IMR-90 (cell line): ENCODE data around the gene TUFM. TPM values are rescaled to one million over a fixed set of nuclear protein-coding genes. Genes with fewer than 3 reads are reported as not detected.
A peak's percentile ranks its signal among the peaks of the same experiment; 100 is the strongest.

ENCODE experiments used
- ATAC-seq: fragments of 200-7000 bp; cut with Tn5 transposase; 2 replicates; pipeline ENCODE4 v1.9.1; 2020; ENCODE audit warnings: low read depth, mild to moderate bottlenecking, moderate library complexity
- BruUV-seq: library from RNA; stranded (reverse); fragments of 400-500 nt; replicated peaks from 2 replicates; lab custom pipeline; 2021; lab: Mats Ljungman, UMichigan
- CTCF ChIA-PET: fragments of 300-600 bp; formaldehyde crosslinking; extraction: SDS; loops from one replicate; lab custom pipeline; 2021; ENCODE audit warnings: antibody characterized with exemption; lab: Yijun Ruan, JAX
- POLR2A ChIA-PET: fragments of 300-600 bp; sonication (Branson Sonifier 250); formaldehyde crosslinking; loops from one replicate; lab custom pipeline; 2022; ENCODE audit warnings: antibody characterized with exemption; ENCODE audit not compliant: unreplicated experiment; lab: Charles Lee
- DNase-seq: peaks from one replicate; pipeline ENCODE4 v3.0.0; 2013
- H2AFZ ChIP-seq: replicated peaks from 2 replicates; pipeline ENCODE3; 2013; ENCODE audit warnings: low read length, mild to moderate bottlenecking; ENCODE audit not compliant: poor library complexity
- H2AK5ac ChIP-seq: 2 replicates; pipeline ENCODE4 v1.6.1; 2013; ENCODE audit warnings: low read depth, low read length, inconsistent platforms
- H2AK9ac ChIP-seq: replicated peaks from 2 replicates; pipeline ENCODE3; 2013; ENCODE audit warnings: mild to moderate bottlenecking, low read depth, low read length, moderate library complexity; ENCODE audit not compliant: poor library complexity
- H2BK120ac ChIP-seq: 2 replicates; pipeline ENCODE4 v1.6.1; 2013; ENCODE audit warnings: low read depth, low read length, inconsistent platforms
- H2BK15ac ChIP-seq: 3 replicates; pipeline ENCODE4 v1.6.1; 2013; ENCODE audit warnings: low read depth, low read length, inconsistent platforms
- H2BK20ac ChIP-seq: 2 replicates; pipeline ENCODE4 v1.6.1; 2013; ENCODE audit warnings: low read depth, mild to moderate bottlenecking, inconsistent platforms, low read length, moderate library complexity
- H2BK5ac ChIP-seq: 2 replicates; pipeline ENCODE4 v1.6.1; 2013; ENCODE audit warnings: mild to moderate bottlenecking, low read depth, low read length, inconsistent platforms; ENCODE audit not compliant: poor library complexity, severe bottlenecking
- H3K14ac ChIP-seq: replicated peaks from 2 replicates; pipeline ENCODE4 v1.6.1; 2013; ENCODE audit warnings: low read depth, low read length, inconsistent platforms
- H3K18ac ChIP-seq: 2 replicates; pipeline ENCODE4 v1.6.1; 2013; ENCODE audit warnings: low read depth, low read length, control low read depth
- H3K23ac ChIP-seq: 2 replicates; pipeline ENCODE4 v1.6.1; 2013; ENCODE audit warnings: low read depth, low read length, inconsistent platforms
- H3K27ac ChIP-seq: 2 replicates; pipeline ENCODE4 v1.5.1; 2013; ENCODE audit warnings: mild to moderate bottlenecking, control low read depth, low read length; ENCODE audit not compliant: insufficient read depth
- H3K27me3 ChIP-seq: 2 replicates; pipeline ENCODE4 v1.6.1; 2013; ENCODE audit warnings: low read length; ENCODE audit not compliant: control insufficient read depth, insufficient read depth
- H3K36me3 ChIP-seq: 2 replicates; pipeline ENCODE4 v1.6.1; 2013; ENCODE audit warnings: low read length, mixed read lengths; ENCODE audit not compliant: control insufficient read depth, insufficient read depth
- H3K4ac ChIP-seq: 2 replicates; pipeline ENCODE4 v1.6.1; 2013; ENCODE audit warnings: low read depth, low read length, inconsistent platforms
- H3K4me1 ChIP-seq: 2 replicates; pipeline ENCODE4 v1.6.1; 2013; ENCODE audit warnings: low read length, mixed read lengths; ENCODE audit not compliant: control insufficient read depth, insufficient read depth
- H3K4me2 ChIP-seq: 2 replicates; pipeline ENCODE4 v1.6.1; 2013; ENCODE audit warnings: low read depth, mild to moderate bottlenecking, control low read depth, low read length, moderate library complexity
- H3K4me3 ChIP-seq: 2 replicates; pipeline ENCODE4 v1.5.1; 2013; ENCODE audit warnings: low read depth, mild to moderate bottlenecking, control low read depth, low read length, moderate library complexity; ENCODE audit not compliant: insufficient read depth
- H3K56ac ChIP-seq: 2 replicates; pipeline ENCODE4 v1.6.1; 2013; ENCODE audit warnings: low read length, inconsistent platforms; ENCODE audit not compliant: insufficient read depth; ENCODE audit errors: extremely low read depth
- H3K79me1 ChIP-seq, 2 experiments: 2 replicates each; pipeline ENCODE4 v1.6.1; 2013; ENCODE audit warnings: low read length in 2 of 2, inconsistent platforms in 1 of 2, low read depth in 1 of 2
- H3K9ac ChIP-seq: 2 replicates; pipeline ENCODE4 v1.6.1; 2013; ENCODE audit warnings: low read depth, low read length, control low read depth
- H3K9me1 ChIP-seq: 2 replicates; pipeline ENCODE4 v1.6.1; 2013; ENCODE audit warnings: low read length, inconsistent platforms; ENCODE audit not compliant: insufficient read depth
- H3K9me3 ChIP-seq: 2 replicates; pipeline ENCODE4 v1.6.1; 2013; ENCODE audit warnings: low read length; ENCODE audit not compliant: control insufficient read depth, insufficient read depth
- H4K20me1 ChIP-seq: 2 replicates; pipeline ENCODE4 v1.6.1; 2013; ENCODE audit warnings: low read length, inconsistent platforms; ENCODE audit not compliant: insufficient read depth
- H4K5ac ChIP-seq: 2 replicates; pipeline ENCODE4 v1.6.1; 2013; ENCODE audit warnings: mild to moderate bottlenecking, low read depth, low read length, control low read depth
- H4K8ac ChIP-seq, 2 experiments: 2 replicates each; pipeline ENCODE4 v1.6.1; 2013; ENCODE audit warnings: low read depth in 2 of 2, low read length in 2 of 2, control low read depth in 1 of 2, inconsistent platforms in 1 of 2
- H4K91ac ChIP-seq: 2 replicates; pipeline ENCODE4 v1.6.1; 2013; ENCODE audit warnings: low read depth, low read length, inconsistent platforms; ENCODE audit not compliant: insufficient read depth
- BHLHE40 ChIP-seq: fragments of 150-350 bp; IDR thresholded peaks from 2 replicates; pipeline ENCODE4 v1.6.1; 2016; ENCODE audit warnings: mild to moderate bottlenecking, low read depth, low read length
- CEBPB ChIP-seq: IDR thresholded peaks from 2 replicates; pipeline ENCODE4 v1.6.1; 2012; ENCODE audit warnings: low read depth, low read length, improper control_type of control experiment
- CHD1 ChIP-seq: IDR thresholded peaks from 2 replicates; pipeline ENCODE4 v1.6.1; 2012; ENCODE audit warnings: low read depth, low read length, improper control_type of control experiment
- FOS ChIP-seq: fragments of 150-350 bp; IDR thresholded peaks from 2 replicates; pipeline ENCODE4 v1.6.1; 2016; ENCODE audit warnings: low read depth, low read length
- MAFK ChIP-seq: IDR thresholded peaks from 2 replicates; pipeline ENCODE4 v1.6.1; 2012; ENCODE audit warnings: low read depth, low read length, improper control_type of control experiment
- MAZ ChIP-seq: IDR thresholded peaks from 2 replicates; pipeline ENCODE4 v1.6.1; 2012; ENCODE audit warnings: low read depth, mild to moderate bottlenecking, low read length, improper control_type of control experiment, moderate library complexity, borderline replicate concordance
- MXI1 ChIP-seq: IDR thresholded peaks from 2 replicates; pipeline ENCODE4 v1.6.1; 2012; ENCODE audit warnings: low read depth, mild to moderate bottlenecking, low read length, moderate library complexity, borderline replicate concordance
- NFE2L2 ChIP-seq: fragments of 150-350 bp; IDR thresholded peaks from 2 replicates; pipeline ENCODE4 v1.6.1; 2016; ENCODE audit warnings: low read depth, mild to moderate bottlenecking, low read length
- POLR2A ChIP-seq: IDR thresholded peaks from 2 replicates; pipeline ENCODE4 v1.6.1; 2012; ENCODE audit warnings: mild to moderate bottlenecking, low read depth, low read length
- RAD21 ChIP-seq: IDR thresholded peaks from 2 replicates; pipeline ENCODE4 v1.6.1; 2012; ENCODE audit warnings: low read length, improper control_type of control experiment
- RCOR1 ChIP-seq: IDR thresholded peaks from 2 replicates; pipeline ENCODE4 v1.6.1; 2012; ENCODE audit warnings: mild to moderate bottlenecking, low read length, improper control_type of control experiment; ENCODE audit not compliant: insufficient replicate concordance
- RFX5 ChIP-seq: IDR thresholded peaks from 2 replicates; pipeline ENCODE4 v1.8.0; 2012; ENCODE audit warnings: low read depth, mild to moderate bottlenecking, low read length, moderate library complexity
- SMC3 ChIP-seq: fragments of 150-350 bp; IDR thresholded peaks from 2 replicates; pipeline ENCODE4 v1.6.1; 2016; ENCODE audit warnings: low read depth, mild to moderate bottlenecking, antibody characterized with exemption, low read length, moderate library complexity
- WGBS, 2 experiments: methylation state at CpG; one replicate each; pipeline versions ENCODE4 v1.1.5 to v1.1.7; 2013; ENCODE audit warnings: missing lambda C conversion rate in 2 of 2; ENCODE audit not compliant: insufficient read length in 1 of 2; ENCODE audit errors: extremely low coverage in 2 of 2; 5-methylcytosine and 5-hydroxymethylcytosine counted together
- dilution Hi-C: fragments of 300-500 bp; cut with HindIII; formaldehyde crosslinking; loops from one replicate; pipeline ENCODE4 v1.14.3; 2018; ENCODE audit warnings: low sequenced_read_pairs; ENCODE audit not compliant: unreplicated experiment
- in situ Hi-C: fragments of 300-500 bp; cut with MboI; formaldehyde crosslinking; loops from 3 replicates; pipeline ENCODE4 v1.14.3; 2019; ENCODE audit warnings: low sequenced_read_pairs, inconsistent platforms, mixed read lengths
- intact Hi-C: fragments of 100-400 bp; cut with micrococcal nuclease; formaldehyde crosslinking; loops from 2 replicates; pipeline ENCODE4 v1.10.0; 2022
- polyA plus RNA-seq, 3 experiments: library from polyadenylated mRNA; depleted of rRNA; stranded (reverse); fragments of >200 nt; gene quantifications; 2 replicates each; pipeline ENCODE4 v1.2.3, GENCODE V29; 2012; ENCODE audit warnings: low replicate concordance in 1 of 3
- total RNA-seq: library from RNA; depleted of rRNA; stranded (reverse); fragments of >200 nt; gene quantifications from 2 replicates; pipeline ENCODE4 v1.2.3, GENCODE V29; 2012
- TF ChIP-seq, protein P1 (sequence below): fragments of 150-350 bp; IDR thresholded peaks from 2 replicates; pipeline ENCODE4 v1.6.1; 2017; ENCODE audit warnings: mild to moderate bottlenecking, antibody characterized with exemption, low read length, low read depth
- TF ChIP-seq, protein P2 (sequence below): fragments of 150-350 bp; IDR thresholded peaks from 2 replicates; pipeline ENCODE4 v1.6.1; 2016; ENCODE audit warnings: low read depth, mild to moderate bottlenecking, low read length, moderate library complexity, borderline replicate concordance

The TUFM gene
- total and polyA plus RNA-seq, 2 of the 4 experiments (the other 2 are of a cell fraction) = 80.3 to 126 TPM

DNA sequence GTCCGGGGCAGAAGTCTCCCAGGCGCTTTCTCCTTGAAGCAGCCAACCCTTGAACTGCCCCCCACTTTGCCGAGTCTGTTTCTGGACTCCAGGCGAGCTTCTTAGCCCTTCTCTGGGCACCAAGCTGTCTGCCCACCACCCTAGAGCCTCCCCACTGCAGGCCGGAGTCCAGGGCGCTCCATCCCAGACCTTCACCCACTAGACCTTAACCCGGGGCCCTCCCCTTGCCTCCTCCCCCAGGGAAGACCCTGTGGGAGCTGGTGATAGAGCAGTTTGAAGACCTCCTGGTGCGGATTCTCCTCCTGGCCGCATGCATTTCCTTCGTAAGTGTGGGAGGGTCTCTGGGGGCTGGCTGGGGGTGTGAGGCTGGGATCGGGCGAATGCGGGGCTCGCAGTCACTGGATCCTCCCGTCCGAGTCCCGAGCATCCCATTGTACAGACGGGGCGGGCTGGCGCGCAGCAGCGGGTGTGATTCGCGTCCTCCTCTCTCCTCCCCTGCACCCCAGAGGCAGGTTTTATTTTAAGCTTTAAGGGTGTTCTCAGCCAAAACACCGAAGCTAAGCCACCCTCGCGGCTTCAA, 33.2 kb upstream of the TUFM start:
- Histone ChIP-seq H3K9me1 (peaks cover 7% of the 10 kb centered on the region; the same call in 1 of the 2 replicates), H4K91ac (peak overlapping the region; percentile 66; the same call in 1 of the 2 replicates), H3K23ac (peak overlapping the region; percentile 88), H3K27me3 (no peaks in the 10 kb centered on the region), H4K8ac (peak overlapping the region; percentile 79 to 83), H4K20me1 (no peaks in the 10 kb centered on the region), H3K4me2 (peak overlapping the region; percentile 89), H3K14ac (peak overlapping the region; percentile 85), H3K4ac (peak overlapping the region; percentile 18), H3K4me3 (peak overlapping the region; percentile 71), H3K9me3 (no peaks in the 10 kb centered on the region), H4K5ac (no peak overlapping the region), H2BK5ac (no peak overlapping the region), H3K56ac (peak overlapping the region; percentile 82; the same call in 1 of the 2 replicates), H2AFZ (peak overlapping the region; percentile 95), H2AK5ac (peak overlapping the region; percentile 25; the same call in 1 of the 2 replicates), H3K18ac (no peak overlapping the region), H3K4me1 (peaks cover 7% of the 10 kb centered on the region; the same call in 1 of the 2 replicates), H3K9ac (peak overlapping the region; percentile 67), H2BK120ac (peak overlapping the region; percentile 4; the same call in 1 of the 2 replicates), H3K36me3 (peaks cover 3% of the 10 kb centered on the region; the same call in 1 of the 2 replicates), H3K79me1 (peaks cover 4 to 13% of the 10 kb centered on the region in 2 experiments; a peak in 2 of 4 replicates), H3K27ac (peak overlapping the region; percentile 28; the same call in 1 of the 2 replicates), H2BK20ac (no peak overlapping the region), H2BK15ac (no peak overlapping the region), H2AK9ac (peak overlapping the region; percentile 98)
- 0% methylated on average over 2 of the region's 27 CpGs; no CpG with 5 or more reads in 1 of the 2 experiments for WGBS, 2 experiments
- in situ Hi-C loops = loop anchor here (5.0 kb wide), 1 partner anchor 43 kb away; no protein-coding TSS in a partner anchor
- ChIA-PET CTCF (no interaction called here), POLR2A (no interaction called here)
- intact Hi-C loops = no loop called here
- ATAC-seq (peak; percentile 78), DNase-seq (no peak)
- dilution Hi-C loops = no loop called here
- BruUV-seq = no TSS peak
- TF ChIP-seq, protein P1, sequence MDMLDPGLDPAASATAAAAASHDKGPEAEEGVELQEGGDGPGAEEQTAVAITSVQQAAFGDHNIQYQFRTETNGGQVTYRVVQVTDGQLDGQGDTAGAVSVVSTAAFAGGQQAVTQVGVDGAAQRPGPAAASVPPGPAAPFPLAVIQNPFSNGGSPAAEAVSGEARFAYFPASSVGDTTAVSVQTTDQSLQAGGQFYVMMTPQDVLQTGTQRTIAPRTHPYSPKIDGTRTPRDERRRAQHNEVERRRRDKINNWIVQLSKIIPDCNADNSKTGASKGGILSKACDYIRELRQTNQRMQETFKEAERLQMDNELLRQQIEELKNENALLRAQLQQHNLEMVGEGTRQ = no peak
- no peak for TF ChIP-seq SMC3
- TF ChIP-seq, protein P2, sequence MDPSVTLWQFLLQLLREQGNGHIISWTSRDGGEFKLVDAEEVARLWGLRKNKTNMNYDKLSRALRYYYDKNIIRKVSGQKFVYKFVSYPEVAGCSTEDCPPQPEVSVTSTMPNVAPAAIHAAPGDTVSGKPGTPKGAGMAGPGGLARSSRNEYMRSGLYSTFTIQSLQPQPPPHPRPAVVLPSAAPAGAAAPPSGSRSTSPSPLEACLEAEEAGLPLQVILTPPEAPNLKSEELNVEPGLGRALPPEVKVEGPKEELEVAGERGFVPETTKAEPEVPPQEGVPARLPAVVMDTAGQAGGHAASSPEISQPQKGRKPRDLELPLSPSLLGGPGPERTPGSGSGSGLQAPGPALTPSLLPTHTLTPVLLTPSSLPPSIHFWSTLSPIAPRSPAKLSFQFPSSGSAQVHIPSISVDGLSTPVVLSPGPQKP = no peak
- TF ChIP-seq MAZ = no peak
- TF ChIP-seq RAD21 = no peak
- TF ChIP-seq RCOR1 = no peak
- TF ChIP-seq BHLHE40 = no peak
- TF ChIP-seq CHD1 = no peak
- no peak for TF ChIP-seq POLR2A
- no peak for TF ChIP-seq RFX5
- no peak for TF ChIP-seq MAFK
- TF ChIP-seq NFE2L2 = no peak
- TF ChIP-seq FOS = no peak
- TF ChIP-seq MXI1 = no peak
- no peak for TF ChIP-seq CEBPB
